Breast epithelium (tissue), 4 donors: Measurements from ENCODE around the gene CAB39. TPM values are rescaled to one million over a fixed set of nuclear protein-coding genes. Genes with fewer than 3 reads are reported as not detected.

Experiments used
- DNase-seq, 2 donors: peaks; one replicate each; pipeline ENCODE4 v3.0.0-alpha.2; 2019; ENCODE audit warnings: low spot score in 2 of 2
- H3K27ac ChIP-seq, 2 donors: fragments of 200-600 bp; sonication (generic) in 1 of 2; one replicate each; pipeline ENCODE4 v1.5.1; 2016 to 2019; ENCODE audit warnings: mild to moderate bottlenecking in 1 of 2
- H3K27me3 ChIP-seq, 2 donors: fragments of 200-600 bp; sonication (generic) in 1 of 2; one replicate each; pipeline versions ENCODE4 v1.5.1 to v1.6.0; 2017 to 2019; ENCODE audit warnings: control low read depth in 1 of 2, mild to moderate bottlenecking in 1 of 2
- H3K36me3 ChIP-seq: fragments of 200-600 bp; one replicate; pipeline ENCODE4 v1.5.1; 2019
- H3K4me1 ChIP-seq, 2 donors: fragments of 200-600 bp; sonication (generic); one replicate each; pipeline ENCODE4 v1.5.1; 2016 to 2019; ENCODE audit warnings: control low read depth in 1 of 2
- H3K4me3 ChIP-seq, 3 donors: fragments of 200-600 bp; sonication (generic); 1 replicate in 2 of 3; 2 replicates in 1 of 3; pipeline ENCODE4 v1.5.1; 2016 to 2019; ENCODE audit warnings: mild to moderate bottlenecking in 3 of 3, moderate library complexity in 2 of 3
- H3K9me3 ChIP-seq, 2 donors: fragments of 200-600 bp; sonication (generic) in 1 of 2; one replicate each; pipeline ENCODE4 v1.5.1; 2016 to 2019; ENCODE audit warnings: control low read depth in 1 of 2
- POLR2A ChIP-seq: fragments of 450-650 bp; IDR thresholded peaks from one replicate; pipeline ENCODE4 v1.6.1; 2016; ENCODE audit warnings: antibody characterized with exemption, mild to moderate bottlenecking, moderate library complexity
- POLR2AphosphoS5 ChIP-seq, 3 donors: sonication (generic); formaldehyde crosslinking; IDR thresholded peaks; one replicate each; pipeline ENCODE4 v1.6.1; 2017; ENCODE audit warnings: antibody characterized with exemption in 3 of 3
- intact Hi-C: fragments of 100-400 bp; cut with DNase I; formaldehyde crosslinking; loops from one replicate; pipeline ENCODE4 v1.15.1; 2023; ENCODE audit warnings: low total_unique reads
- total RNA-seq, 3 donors: library from RNA; depleted of rRNA; stranded (reverse); fragments of >200 nt; gene quantifications; one replicate each; pipeline ENCODE4 v1.1.0, GENCODE V29; 2016
- TF ChIP-seq, protein P1 (sequence below), 3 donors: fragments of 450-650 bp; IDR thresholded peaks; one replicate each; pipeline ENCODE4 v1.5.1; 2016 to 2017; ENCODE audit warnings: antibody characterized with exemption in 3 of 3, mild to moderate bottlenecking in 3 of 3, moderate library complexity in 3 of 3

Gene CAB39
- total RNA-seq, 3 donors from 2014 or later, result 79.0 to 85.9 (median 83.4) TPM

DNA sequence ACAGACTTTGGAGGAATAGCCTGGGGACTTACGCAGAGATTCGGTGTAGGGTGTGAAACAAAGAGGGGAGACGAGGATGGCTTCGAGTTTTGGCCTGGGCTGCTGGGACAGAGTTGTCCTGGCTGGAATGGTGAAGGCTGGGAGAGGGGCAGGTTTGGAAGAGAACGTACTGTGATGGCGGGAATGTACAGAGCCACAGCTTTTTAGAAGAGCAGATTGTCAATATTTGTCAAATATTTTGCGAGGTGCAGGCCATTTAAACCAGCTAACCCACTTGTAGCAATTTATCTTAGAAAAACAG is 137.7 kb downstream of the CAB39 start:
- intact Hi-C loops, result no loop called here
- DNase-seq, result no peak
- H3K27ac ChIP-seq, result no peak overlapping the region
- H3K36me3 ChIP-seq, result no peaks in the 10 kb centered on the region
- no peaks in the 10 kb centered on the region for H3K4me1 ChIP-seq
- no peak for TF ChIP-seq POLR2A
- no peak overlapping the region for H3K4me3 ChIP-seq
- peaks cover 0 to 20% of the 10 kb centered on the region in 2 donors for H3K27me3 ChIP-seq
- H3K9me3 ChIP-seq, result no peaks in the 10 kb centered on the region

DNA sequence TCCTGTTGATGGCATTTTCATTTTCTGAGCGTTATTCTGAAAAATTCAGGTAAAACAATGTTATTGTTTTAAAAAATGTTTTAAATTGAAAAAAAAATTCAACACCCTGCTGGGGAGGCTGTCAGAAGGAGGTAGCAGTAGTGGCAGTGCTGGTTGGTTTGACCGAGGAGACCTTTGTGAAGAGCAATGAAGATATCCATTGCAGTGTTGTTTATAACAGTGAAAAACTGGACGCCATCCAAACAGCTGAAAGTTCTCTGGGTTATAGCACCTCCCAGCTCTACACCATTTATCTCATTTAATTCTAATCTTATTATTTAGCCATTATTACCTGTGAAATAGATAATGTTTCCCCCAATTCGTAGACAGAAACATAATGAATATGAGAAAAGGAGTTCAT is 139.5 kb downstream of the CAB39 start:
- intact Hi-C loops, result no loop called here
- no peaks in the 10 kb centered on the region for H3K36me3 ChIP-seq
- no peaks in the 10 kb centered on the region for H3K9me3 ChIP-seq
- H3K4me3 ChIP-seq, result no peak overlapping the region
- peaks cover 0 to 28% of the 10 kb centered on the region in 2 donors for H3K27me3 ChIP-seq
- no peak overlapping the region for H3K27ac ChIP-seq
- DNase-seq, result no peak
- no peaks in the 10 kb centered on the region for H3K4me1 ChIP-seq
- no peak for TF ChIP-seq POLR2AphosphoS5 (IDR thresholded peaks at IDR 0.05)
- no peak for TF ChIP-seq POLR2A
- TF ChIP-seq, protein P1, sequence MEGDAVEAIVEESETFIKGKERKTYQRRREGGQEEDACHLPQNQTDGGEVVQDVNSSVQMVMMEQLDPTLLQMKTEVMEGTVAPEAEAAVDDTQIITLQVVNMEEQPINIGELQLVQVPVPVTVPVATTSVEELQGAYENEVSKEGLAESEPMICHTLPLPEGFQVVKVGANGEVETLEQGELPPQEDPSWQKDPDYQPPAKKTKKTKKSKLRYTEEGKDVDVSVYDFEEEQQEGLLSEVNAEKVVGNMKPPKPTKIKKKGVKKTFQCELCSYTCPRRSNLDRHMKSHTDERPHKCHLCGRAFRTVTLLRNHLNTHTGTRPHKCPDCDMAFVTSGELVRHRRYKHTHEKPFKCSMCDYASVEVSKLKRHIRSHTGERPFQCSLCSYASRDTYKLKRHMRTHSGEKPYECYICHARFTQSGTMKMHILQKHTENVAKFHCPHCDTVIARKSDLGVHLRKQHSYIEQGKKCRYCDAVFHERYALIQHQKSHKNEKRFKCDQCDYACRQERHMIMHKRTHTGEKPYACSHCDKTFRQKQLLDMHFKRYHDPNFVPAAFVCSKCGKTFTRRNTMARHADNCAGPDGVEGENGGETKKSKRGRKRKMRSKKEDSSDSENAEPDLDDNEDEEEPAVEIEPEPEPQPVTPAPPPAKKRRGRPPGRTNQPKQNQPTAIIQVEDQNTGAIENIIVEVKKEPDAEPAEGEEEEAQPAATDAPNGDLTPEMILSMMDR (IDR thresholded peaks at IDR 0.05), result no peak

DNA sequence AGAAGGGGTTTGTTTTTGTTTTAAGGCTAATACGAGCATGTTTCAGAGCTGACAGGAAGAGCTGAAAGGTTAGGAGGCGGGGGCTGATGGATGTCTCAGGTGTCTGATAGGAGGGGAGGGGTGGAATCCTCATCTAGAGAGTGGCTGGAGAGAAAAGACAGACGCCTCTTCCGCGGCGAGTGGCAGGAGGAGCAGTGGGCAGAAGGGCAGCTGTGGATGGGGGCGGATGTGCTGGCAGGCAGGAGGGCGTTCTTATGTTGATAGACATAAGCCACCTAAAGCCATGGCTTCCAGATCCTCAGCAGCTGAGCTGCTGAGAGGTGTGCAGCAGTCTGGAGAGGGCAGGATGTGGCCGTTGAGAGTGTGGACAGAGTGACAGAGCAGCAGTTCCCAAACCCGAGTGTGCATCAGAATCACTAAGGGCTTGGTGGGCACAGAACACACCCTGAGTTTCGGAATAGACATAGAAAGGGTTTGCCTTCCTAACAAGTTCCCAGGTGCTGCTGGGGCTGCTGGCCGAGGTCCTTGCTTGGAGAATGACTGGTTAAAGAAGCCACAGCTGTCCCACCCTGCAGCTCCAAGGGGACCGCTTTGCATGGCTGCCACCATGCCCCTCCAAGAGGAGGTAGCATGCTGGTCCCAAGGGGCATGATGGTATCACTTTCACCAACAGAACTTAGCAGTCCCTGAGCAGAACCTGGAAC is 149.1 kb downstream of the CAB39 start:
- Histone ChIP-seq H3K4me3 (no peak overlapping the region), H3K27me3 (peaks cover 0 to 2% of the 10 kb centered on the region in 2 donors), H3K4me1 (peaks cover 0 to 3% of the 10 kb centered on the region in 2 donors), H3K27ac (no peak overlapping the region), H3K9me3 (no peaks in the 10 kb centered on the region), H3K36me3 (no peaks in the 10 kb centered on the region)
- TF ChIP-seq, protein P1 (IDR thresholded peaks at IDR 0.05), result no peak
- TF ChIP-seq POLR2AphosphoS5 (IDR thresholded peaks at IDR 0.05), result no peak
- TF ChIP-seq POLR2A, result no peak
- DNase-seq, result no peak
- intact Hi-C loops, result no loop called here

DNA sequence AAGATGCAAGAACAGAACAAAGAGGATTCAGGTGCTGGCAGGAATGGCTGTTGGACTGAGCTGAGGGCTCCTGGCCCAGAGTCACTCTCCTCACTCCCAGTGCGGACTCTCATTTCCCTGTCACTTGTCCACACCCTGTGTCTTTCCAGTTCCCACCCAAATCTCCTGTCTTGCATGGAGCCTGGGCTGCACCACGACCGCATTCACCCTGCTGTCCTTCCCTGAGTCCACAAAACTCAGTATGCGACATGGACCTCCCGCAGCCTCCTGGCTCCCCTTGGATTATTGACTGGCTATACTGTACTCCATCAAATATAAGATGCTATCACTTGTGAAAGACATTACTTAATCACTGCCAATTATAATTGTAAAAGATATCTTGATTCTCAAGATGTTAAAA is 149.7 kb downstream of the CAB39 start:
- Histone ChIP-seq H3K4me1 (peaks cover 0 to 3% of the 10 kb centered on the region in 2 donors), H3K36me3 (no peaks in the 10 kb centered on the region), H3K9me3 (no peaks in the 10 kb centered on the region), H3K27me3 (no peaks in the 10 kb centered on the region), H3K27ac (no peak overlapping the region), H3K4me3 (no peak overlapping the region)
- DNase-seq, result no peak
- intact Hi-C loops, result no loop called here
- TF ChIP-seq POLR2A (no peak), POLR2AphosphoS5 (IDR thresholded peaks at IDR 0.05) (no peak)
- TF ChIP-seq, protein P1 (IDR thresholded peaks at IDR 0.05), result no peak

DNA sequence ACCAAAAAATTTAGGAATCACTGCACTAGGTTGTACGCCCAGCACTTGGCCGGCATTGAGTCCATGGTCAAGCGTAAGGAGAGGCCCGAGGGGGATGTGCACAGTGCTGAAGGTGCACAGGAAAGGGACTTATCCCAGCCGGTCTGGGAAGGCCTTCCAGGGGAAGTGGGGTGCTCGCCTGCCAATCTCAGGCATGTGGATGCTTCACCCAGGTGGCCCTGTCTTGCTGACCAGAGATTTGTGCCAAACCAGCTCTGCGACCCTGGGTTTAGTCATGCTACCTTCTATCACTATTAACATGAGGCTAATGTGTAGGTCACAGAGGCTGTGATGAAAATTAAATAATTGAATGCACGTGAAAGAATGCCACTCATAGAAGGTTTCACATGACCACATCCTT is 150.4 kb downstream of the CAB39 start:
- Histone ChIP-seq H3K9me3 (no peaks in the 10 kb centered on the region), H3K4me1 (peaks cover 0 to 3% of the 10 kb centered on the region in 2 donors), H3K36me3 (no peaks in the 10 kb centered on the region), H3K27ac (no peak overlapping the region), H3K4me3 (no peak overlapping the region), H3K27me3 (no peaks in the 10 kb centered on the region)
- no peak for TF ChIP-seq POLR2A
- TF ChIP-seq, protein P1 (IDR thresholded peaks at IDR 0.05), result no peak
- TF ChIP-seq POLR2AphosphoS5 (IDR thresholded peaks at IDR 0.05), result no peak
- intact Hi-C loops, result no loop called here
- no peak for DNase-seq
